ENCODE measurements around the gene MED13L.

Gene MED13L

DNA sequence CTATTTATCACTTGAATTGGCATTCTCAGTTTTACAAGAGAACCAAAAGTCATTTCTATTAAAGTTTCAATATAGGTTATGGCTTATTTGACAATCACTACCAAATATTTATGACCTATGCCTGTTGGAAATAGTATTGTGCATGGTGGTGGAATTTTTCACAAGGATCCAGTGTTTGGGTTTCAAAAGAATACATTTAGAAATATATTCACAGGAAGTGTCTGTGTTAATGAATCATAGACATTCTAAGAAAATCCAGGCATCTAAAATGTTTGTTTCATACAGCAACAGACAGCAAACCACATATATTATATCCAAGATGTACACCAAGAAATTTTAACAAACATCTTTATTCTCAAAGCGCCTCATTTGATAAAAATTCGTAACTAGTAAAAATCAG is 92.7 kb downstream of the MED13L start:
- Histone ChIP-seq H3K4me1 (ENCODE audit: control insufficient read depth, insufficient read depth, low read length) (no peaks in the 10 kb centered on the region), H3K4me3 (ENCODE audit: low read length) (no peak overlapping the region), H3K27ac (ENCODE audit: low read length) (no peak overlapping the region), H3K27me3 (ENCODE audit: control insufficient read depth, insufficient read depth, low read length) (no peaks in the 10 kb centered on the region), H3K36me3 (ENCODE audit: control insufficient read depth, insufficient read depth, low read length) (no peaks in the 10 kb centered on the region), H3K9me3 (ENCODE audit: control insufficient read depth, insufficient read depth, low read length) (no peaks in the 10 kb centered on the region)
- no peak for DNase-seq (ENCODE audit: low read depth, low spot score)
- WGBS (ENCODE audit: insufficient coverage, insufficient read length), result no CpG with 5 or more reads among the region's 2 CpGs

DNA sequence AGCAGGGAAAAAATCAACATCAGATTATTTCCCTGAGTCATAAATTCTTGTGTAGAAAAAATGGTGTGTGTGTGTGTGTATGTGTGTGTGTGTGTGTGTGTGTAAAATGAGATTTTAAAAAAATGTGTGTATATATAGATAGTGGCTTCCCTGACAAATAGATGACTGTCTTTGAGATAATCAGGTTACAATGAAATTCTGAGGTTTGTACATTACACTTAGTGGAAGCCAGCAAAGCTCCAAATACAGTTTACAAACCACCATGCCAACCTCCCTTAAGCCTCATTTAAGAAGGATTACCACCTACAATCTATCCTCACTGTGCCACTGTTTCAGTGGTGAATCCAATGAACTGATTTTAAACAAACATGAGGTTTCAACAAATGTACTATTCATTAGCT is 93.8 kb downstream of the MED13L start:
- Histone ChIP-seq H3K27ac (ENCODE audit: low read length) (no peak overlapping the region), H3K4me1 (ENCODE audit: control insufficient read depth, insufficient read depth, low read length) (no peaks in the 10 kb centered on the region), H3K9me3 (ENCODE audit: control insufficient read depth, insufficient read depth, low read length) (no peaks in the 10 kb centered on the region), H3K27me3 (ENCODE audit: control insufficient read depth, insufficient read depth, low read length) (no peaks in the 10 kb centered on the region), H3K4me3 (ENCODE audit: low read length) (no peak overlapping the region), H3K36me3 (ENCODE audit: control insufficient read depth, insufficient read depth, low read length) (no peaks in the 10 kb centered on the region)
- DNase-seq (ENCODE audit: low read depth, low spot score), result no peak

DNA sequence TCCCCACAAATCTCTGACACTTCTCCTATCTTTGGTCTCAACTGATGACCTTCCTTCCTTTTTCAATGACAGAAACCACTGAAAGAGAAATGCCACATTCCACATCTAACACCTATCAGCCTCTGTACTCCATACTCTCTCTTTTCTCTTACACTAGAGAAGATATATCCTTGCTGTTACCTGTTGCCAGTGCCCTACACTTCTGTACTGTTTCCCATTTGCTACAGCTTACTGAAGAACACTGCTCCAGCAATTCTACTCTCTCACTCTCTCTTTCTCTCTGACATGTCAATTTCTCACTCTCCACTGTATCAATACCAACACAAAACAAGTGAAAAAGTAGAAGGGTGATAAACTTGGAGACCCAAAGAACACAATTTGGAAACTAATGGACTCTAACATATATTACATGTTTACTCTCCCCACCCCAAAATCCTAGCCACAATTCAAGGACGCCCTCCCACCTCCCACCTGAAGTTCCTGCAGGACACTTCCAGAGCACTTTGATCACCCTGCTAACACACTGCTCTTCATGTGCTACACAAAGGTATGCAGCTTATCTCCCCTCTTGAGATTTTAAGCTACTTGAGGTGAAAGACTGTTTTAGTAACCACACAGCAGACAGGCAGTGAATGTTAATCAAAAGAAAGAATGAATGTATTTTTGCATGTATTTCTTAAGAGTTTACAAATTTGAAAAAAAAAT is 95.0 kb downstream of the MED13L start:
- Histone ChIP-seq H3K4me1 (ENCODE audit: control insufficient read depth, insufficient read depth, low read length) (no peaks in the 10 kb centered on the region), H3K36me3 (ENCODE audit: control insufficient read depth, insufficient read depth, low read length) (no peaks in the 10 kb centered on the region), H3K9me3 (ENCODE audit: control insufficient read depth, insufficient read depth, low read length) (no peaks in the 10 kb centered on the region), H3K4me3 (ENCODE audit: low read length) (no peak overlapping the region), H3K27me3 (ENCODE audit: control insufficient read depth, insufficient read depth, low read length) (no peaks in the 10 kb centered on the region), H3K27ac (ENCODE audit: low read length) (no peak overlapping the region)
- no CpG with 5 or more reads among the region's 1 CpG for WGBS (ENCODE audit: insufficient coverage, insufficient read length)
- no peak for DNase-seq (ENCODE audit: low read depth, low spot score)

DNA sequence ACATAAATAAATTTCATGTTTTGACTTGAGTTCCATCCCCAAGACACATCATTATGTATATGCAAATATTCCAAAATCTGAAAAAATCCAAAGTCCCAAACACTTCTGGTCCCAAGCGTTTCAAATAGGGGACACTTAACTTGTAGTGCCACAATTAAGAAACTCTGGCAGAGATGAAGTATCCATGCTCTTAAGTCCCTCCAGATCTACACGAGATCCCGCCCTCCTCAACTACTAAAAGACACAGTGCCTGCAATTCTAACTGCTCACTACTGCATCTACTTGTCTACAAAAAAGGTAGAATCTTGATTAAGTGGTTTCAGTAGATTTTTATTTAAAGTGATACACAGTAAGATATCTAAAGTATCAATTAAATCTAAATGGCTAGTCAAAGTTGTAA is 97.0 kb downstream of the MED13L start:
- Histone ChIP-seq H3K36me3 (ENCODE audit: control insufficient read depth, insufficient read depth, low read length) (no peaks in the 10 kb centered on the region), H3K4me3 (ENCODE audit: low read length) (no peak overlapping the region), H3K27me3 (ENCODE audit: control insufficient read depth, insufficient read depth, low read length) (no peaks in the 10 kb centered on the region), H3K4me1 (ENCODE audit: control insufficient read depth, insufficient read depth, low read length) (no peaks in the 10 kb centered on the region), H3K27ac (ENCODE audit: low read length) (no peak overlapping the region), H3K9me3 (ENCODE audit: control insufficient read depth, insufficient read depth, low read length) (no peaks in the 10 kb centered on the region)
- no peak for DNase-seq (ENCODE audit: low read depth, low spot score)
- WGBS (ENCODE audit: insufficient coverage, insufficient read length), result no CpG with 5 or more reads among the region's 3 CpGs

DNA sequence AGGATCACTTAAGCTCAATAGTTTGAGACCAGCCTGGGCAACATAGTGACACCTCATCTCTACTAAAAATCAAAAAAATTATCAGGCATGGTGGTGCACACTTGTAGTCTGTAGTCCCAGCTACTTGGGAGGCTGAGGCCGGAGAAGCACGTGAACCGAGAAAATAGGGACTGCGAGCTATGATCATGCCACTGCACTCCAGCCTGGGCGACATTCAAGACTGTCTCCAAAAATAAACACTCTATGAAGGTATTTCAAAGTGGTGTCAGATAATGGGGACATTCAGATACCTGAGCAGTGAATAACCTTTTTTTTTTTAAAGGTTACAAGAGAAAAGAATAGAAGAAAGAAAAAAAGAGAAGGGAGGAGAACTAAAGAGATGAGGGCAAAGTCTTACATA is 98.1 kb downstream of the MED13L start:
- H3K36me3 ChIP-seq (ENCODE audit: control insufficient read depth, insufficient read depth, low read length), result no peaks in the 10 kb centered on the region
- DNase-seq (ENCODE audit: low read depth, low spot score), result no peak
- H3K4me1 ChIP-seq (ENCODE audit: control insufficient read depth, insufficient read depth, low read length), result no peaks in the 10 kb centered on the region
- WGBS (ENCODE audit: insufficient coverage, insufficient read length), result no CpG with 5 or more reads among the region's 5 CpGs
- H3K27me3 ChIP-seq (ENCODE audit: control insufficient read depth, insufficient read depth, low read length), result no peaks in the 10 kb centered on the region
- H3K27ac ChIP-seq (ENCODE audit: low read length), result no peak overlapping the region
- H3K9me3 ChIP-seq (ENCODE audit: control insufficient read depth, insufficient read depth, low read length), result no peaks in the 10 kb centered on the region
- H3K4me3 ChIP-seq (ENCODE audit: low read length), result no peak overlapping the region

DNA sequence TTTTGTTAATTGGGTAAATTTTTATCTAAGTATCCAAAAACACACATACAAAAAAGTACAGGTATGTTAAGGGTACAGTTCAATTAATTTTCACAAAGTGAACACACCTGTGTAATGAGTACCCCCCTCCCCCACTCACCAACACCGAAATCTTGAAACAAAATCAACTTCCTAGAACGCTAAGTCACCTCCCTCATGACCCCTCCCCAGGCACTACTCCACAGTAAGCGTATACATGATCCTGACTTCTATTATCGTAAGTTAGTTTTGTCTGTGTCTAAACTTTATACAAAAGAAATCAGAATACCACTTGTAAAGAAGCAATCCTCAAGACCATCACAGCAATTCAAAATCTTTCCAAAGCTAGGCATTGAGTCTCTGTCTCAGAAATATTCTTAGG is 100.5 kb downstream of the MED13L start:
- Histone ChIP-seq H3K27ac (ENCODE audit: low read length) (no peak overlapping the region), H3K36me3 (ENCODE audit: control insufficient read depth, insufficient read depth, low read length) (no peaks in the 10 kb centered on the region), H3K9me3 (ENCODE audit: control insufficient read depth, insufficient read depth, low read length) (no peaks in the 10 kb centered on the region), H3K27me3 (ENCODE audit: control insufficient read depth, insufficient read depth, low read length) (no peaks in the 10 kb centered on the region), H3K4me3 (ENCODE audit: low read length) (no peak overlapping the region), H3K4me1 (ENCODE audit: control insufficient read depth, insufficient read depth, low read length) (no peaks in the 10 kb centered on the region)
- no peak for DNase-seq (ENCODE audit: low read depth, low spot score)
- WGBS (ENCODE audit: insufficient coverage, insufficient read length), result no CpG with 5 or more reads among the region's 4 CpGs

DNA sequence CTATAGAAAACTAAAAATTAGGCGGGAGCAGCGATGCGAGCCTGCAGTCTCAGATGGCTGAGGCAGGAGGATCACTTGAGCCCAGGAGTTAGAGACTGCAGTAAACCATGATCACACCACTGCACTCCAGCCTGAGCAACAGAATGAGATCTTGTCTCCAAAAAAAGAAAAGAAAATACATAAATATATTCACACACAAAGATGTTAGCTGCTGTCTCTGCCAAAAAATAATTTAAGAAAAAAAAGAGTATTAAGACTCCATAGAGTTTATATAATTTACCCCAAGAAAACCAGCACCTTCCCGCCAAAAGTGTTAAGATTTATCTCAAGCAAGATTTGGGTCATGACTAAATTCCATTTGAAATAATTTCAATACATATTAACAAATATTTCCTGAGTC is 102.6 kb downstream of the MED13L start:
- Histone ChIP-seq H3K27me3 (ENCODE audit: control insufficient read depth, insufficient read depth, low read length) (no peaks in the 10 kb centered on the region), H3K4me3 (ENCODE audit: low read length) (no peak overlapping the region), H3K4me1 (ENCODE audit: control insufficient read depth, insufficient read depth, low read length) (no peaks in the 10 kb centered on the region), H3K36me3 (ENCODE audit: control insufficient read depth, insufficient read depth, low read length) (no peaks in the 10 kb centered on the region), H3K27ac (ENCODE audit: low read length) (no peak overlapping the region), H3K9me3 (ENCODE audit: control insufficient read depth, insufficient read depth, low read length) (no peaks in the 10 kb centered on the region)
- DNase-seq (ENCODE audit: low read depth, low spot score), result no peak
- no CpG with 5 or more reads among the region's 4 CpGs for WGBS (ENCODE audit: insufficient coverage, insufficient read length)

DNA sequence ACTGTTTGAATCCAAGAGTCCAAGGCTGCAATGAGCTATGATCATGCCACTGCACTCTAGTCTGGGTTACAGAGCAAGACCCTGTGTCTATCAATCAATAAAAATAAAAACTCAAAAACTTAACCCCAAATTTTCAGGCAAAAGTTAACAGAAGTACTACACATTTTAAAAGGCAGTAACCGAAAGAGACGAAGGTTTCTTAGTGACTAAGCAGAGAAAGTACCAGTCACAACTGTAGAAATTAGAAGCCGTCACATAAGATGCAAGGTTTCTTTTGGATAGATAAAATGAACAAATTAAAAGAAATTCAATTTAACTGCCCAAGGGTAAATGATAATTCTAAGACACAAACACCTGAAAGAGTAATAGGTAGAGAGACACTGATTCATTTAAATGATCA is 103.5 kb downstream of the MED13L start:
- Histone ChIP-seq H3K27ac (ENCODE audit: low read length) (no peak overlapping the region), H3K9me3 (ENCODE audit: control insufficient read depth, insufficient read depth, low read length) (no peaks in the 10 kb centered on the region), H3K27me3 (ENCODE audit: control insufficient read depth, insufficient read depth, low read length) (no peaks in the 10 kb centered on the region), H3K4me1 (ENCODE audit: control insufficient read depth, insufficient read depth, low read length) (no peaks in the 10 kb centered on the region), H3K4me3 (ENCODE audit: low read length) (no peak overlapping the region), H3K36me3 (ENCODE audit: control insufficient read depth, insufficient read depth, low read length) (no peaks in the 10 kb centered on the region)
- no peak for DNase-seq (ENCODE audit: low read depth, low spot score)
- no CpG with 5 or more reads among the region's 3 CpGs for WGBS (ENCODE audit: insufficient coverage, insufficient read length)

DNA sequence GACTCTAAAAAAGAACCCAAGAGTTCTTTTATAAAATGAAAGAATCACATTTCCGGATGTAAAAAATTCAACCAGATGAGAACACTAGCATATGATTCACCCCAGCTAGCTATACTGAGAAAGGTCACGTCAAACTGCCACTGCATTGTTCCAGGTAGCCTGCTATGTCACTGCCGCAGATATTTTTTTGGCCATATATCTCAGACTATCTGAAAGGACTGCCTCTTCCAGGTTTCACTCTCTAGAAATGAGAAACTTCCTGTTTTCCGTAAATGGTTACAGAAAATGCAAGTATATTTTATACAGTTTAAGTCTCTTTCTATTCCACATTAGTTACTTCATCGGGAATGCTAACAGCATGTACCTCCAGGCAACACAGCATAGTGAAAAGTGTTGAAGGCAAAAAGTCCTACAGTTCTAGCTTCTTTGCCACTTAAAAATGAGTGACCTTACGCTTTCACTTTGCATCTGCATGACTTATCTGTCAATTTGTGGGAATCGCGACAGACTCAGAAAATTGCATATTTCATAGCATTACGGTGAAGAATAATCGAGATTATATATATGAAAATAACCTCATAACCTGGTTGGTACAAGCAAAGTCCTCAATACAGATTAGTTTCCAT is 105.2 kb downstream of the MED13L start:
- WGBS (ENCODE audit: insufficient coverage, insufficient read length), result no CpG with 5 or more reads among the region's 10 CpGs
- H3K36me3 ChIP-seq (ENCODE audit: control insufficient read depth, insufficient read depth, low read length), result no peaks in the 10 kb centered on the region
- no peak overlapping the region for H3K4me3 ChIP-seq (ENCODE audit: low read length)
- DNase-seq (ENCODE audit: low read depth, low spot score), result no peak
- H3K4me1 ChIP-seq (ENCODE audit: control insufficient read depth, insufficient read depth, low read length), result no peaks in the 10 kb centered on the region
- H3K27me3 ChIP-seq (ENCODE audit: control insufficient read depth, insufficient read depth, low read length), result no peaks in the 10 kb centered on the region
- no peak overlapping the region for H3K27ac ChIP-seq (ENCODE audit: low read length)
- H3K9me3 ChIP-seq (ENCODE audit: control insufficient read depth, insufficient read depth, low read length), result no peaks in the 10 kb centered on the region

DNA sequence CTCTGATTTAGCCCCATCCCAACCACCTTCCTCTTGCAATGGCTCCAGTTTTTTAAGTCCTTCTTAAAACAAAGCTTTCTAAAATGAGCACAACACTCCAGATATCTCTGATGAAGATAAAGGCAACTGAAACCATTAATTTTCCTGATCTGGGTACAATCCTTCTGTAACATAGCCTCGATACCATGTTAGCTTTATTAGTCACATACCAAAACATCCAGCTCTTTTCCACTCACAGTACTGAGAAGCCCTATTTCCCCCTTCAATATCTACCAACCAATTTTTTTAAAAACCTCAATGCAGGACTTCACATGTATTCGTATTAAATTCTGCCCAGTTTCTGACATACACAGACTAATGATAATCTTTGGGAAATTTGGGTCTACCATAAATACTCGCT is 105.9 kb downstream of the MED13L start:
- Histone ChIP-seq H3K27me3 (ENCODE audit: control insufficient read depth, insufficient read depth, low read length) (no peaks in the 10 kb centered on the region), H3K9me3 (ENCODE audit: control insufficient read depth, insufficient read depth, low read length) (no peaks in the 10 kb centered on the region), H3K27ac (ENCODE audit: low read length) (no peak overlapping the region), H3K4me1 (ENCODE audit: control insufficient read depth, insufficient read depth, low read length) (no peaks in the 10 kb centered on the region), H3K4me3 (ENCODE audit: low read length) (no peak overlapping the region), H3K36me3 (ENCODE audit: control insufficient read depth, insufficient read depth, low read length) (no peaks in the 10 kb centered on the region)
- WGBS (ENCODE audit: insufficient coverage, insufficient read length), result 100% methylated on average over 1 of the region's 3 CpGs
- DNase-seq (ENCODE audit: low read depth, low spot score), result no peak

DNA sequence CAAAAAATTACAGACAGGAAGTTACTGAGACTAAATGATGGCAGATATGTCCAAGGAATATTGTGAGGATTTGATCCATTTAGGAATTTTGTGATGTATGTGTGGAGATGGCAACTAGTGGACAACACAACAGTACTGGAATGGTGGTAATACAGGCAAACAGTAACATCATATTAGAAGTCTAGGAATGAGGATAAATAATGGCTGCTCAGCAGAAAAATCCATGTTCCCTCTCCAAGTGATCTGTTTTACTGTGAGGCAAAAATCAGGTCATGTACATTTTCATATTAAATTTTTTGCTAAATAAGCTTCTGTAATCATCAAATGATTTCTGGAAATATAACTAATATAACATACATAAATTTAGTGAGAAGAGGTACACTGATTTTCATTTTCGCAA is 108.4 kb downstream of the MED13L start:
- no peaks in the 10 kb centered on the region for H3K4me1 ChIP-seq (ENCODE audit: control insufficient read depth, insufficient read depth, low read length)
- DNase-seq (ENCODE audit: low read depth, low spot score), result no peak
- H3K4me3 ChIP-seq (ENCODE audit: low read length), result no peak overlapping the region
- no peaks in the 10 kb centered on the region for H3K36me3 ChIP-seq (ENCODE audit: control insufficient read depth, insufficient read depth, low read length)
- H3K9me3 ChIP-seq (ENCODE audit: control insufficient read depth, insufficient read depth, low read length), result no peaks in the 10 kb centered on the region
- H3K27ac ChIP-seq (ENCODE audit: low read length), result no peak overlapping the region
- WGBS (ENCODE audit: insufficient coverage, insufficient read length), result no CpG with 5 or more reads among the region's 1 CpG
- H3K27me3 ChIP-seq (ENCODE audit: control insufficient read depth, insufficient read depth, low read length), result no peaks in the 10 kb centered on the region

Measured in iPS DF 6.9 (cell line).